H1 (cell line): ENCODE data around the gene C2orf92. TPM values are rescaled to one million over a fixed set of nuclear protein-coding genes. Genes with fewer than 3 reads are reported as not detected.
A peak's percentile ranks its signal among the peaks of the same experiment; 100 is the strongest.

Experiments
- CTCF ChIP-seq, 3 experiments: IDR thresholded peaks; 1 replicate in 2 of 3; 2 replicates in 1 of 3; pipeline versions ENCODE4 v1.5.1 to v1.6.1; 2011; ENCODE audit warnings: low read length in 3 of 3, mild to moderate bottlenecking in 3 of 3, inconsistent platforms in 2 of 3, low read depth in 1 of 3, moderate library complexity in 1 of 3; ENCODE audit not compliant: insufficient read depth in 1 of 3; ENCODE audit errors: control extremely low read depth in 1 of 3
- polyA plus RNA-seq, 7 experiments: library from polyadenylated mRNA; depleted of rRNA in 3 of 7; stranded (reverse) in 5 of 7; unstranded in 2 of 7; fragments of >200 nt in 5 of 7; fragments of 200-250 nt in 2 of 7; gene quantifications; 1 replicate in 5 of 7; 2 replicates in 1 of 7; 4 replicates in 1 of 7; pipeline versions ENCODE4 v1.2.1 to v1.2.3, GENCODE V29; 2011 to 2013; ENCODE audit warnings: missing spikeins in 2 of 7, mixed read lengths in 2 of 7
- total RNA-seq: library from RNA; stranded (reverse); fragmentation: NEBNext Ultra II Directional; extraction: Animal tissue kit (Norgen Biotek cat#: 25700); gene quantifications from 2 replicates; pipeline ENCODE4 v1.2.1, GENCODE V29; 2021

The C2orf92 gene
- total and polyA plus RNA-seq, 2 of the 8 experiments (the other 6 are each of a cell fraction or from before 2014, with no cell fraction given), result 2.3 to 3.7 TPM

DNA sequence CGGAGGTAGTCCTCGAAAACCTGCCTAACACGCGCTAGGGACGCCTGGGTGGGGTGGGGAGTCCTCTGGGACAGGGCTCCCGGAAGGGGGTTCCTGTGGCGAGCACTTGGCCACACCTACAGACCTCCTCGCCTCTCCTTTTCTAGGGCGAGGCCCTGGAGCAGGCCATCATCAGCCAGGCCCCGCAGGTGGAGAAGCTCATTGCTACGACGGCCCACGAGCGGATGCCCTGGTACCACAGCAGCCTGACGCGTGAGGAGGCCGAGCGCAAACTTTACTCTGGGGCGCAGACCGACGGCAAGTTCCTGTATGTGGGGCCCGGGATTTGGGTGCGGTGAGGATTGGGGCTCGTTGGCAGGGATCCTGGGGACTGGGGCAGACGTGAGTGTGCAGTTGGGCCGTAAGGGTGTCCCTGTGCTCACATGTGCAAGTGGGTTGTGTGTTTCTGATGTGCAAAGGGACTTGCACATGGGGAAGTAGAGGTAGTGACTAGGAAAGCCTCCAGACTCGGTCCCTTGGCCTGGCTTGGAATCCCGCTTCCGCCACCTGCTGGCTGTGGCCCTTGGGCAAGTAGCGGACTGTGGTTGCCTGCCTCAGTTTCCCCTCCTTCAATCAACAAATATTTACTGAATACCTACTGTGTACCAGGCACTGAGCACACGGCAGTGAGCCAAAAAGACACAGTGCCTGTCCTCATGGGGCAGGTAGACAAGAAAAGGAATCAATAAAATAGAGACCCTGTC is 55.6 kb downstream of the C2orf92 start (continued):
- TF ChIP-seq CTCF (IDR thresholded peaks at IDR 0.05; ENCODE audit: control extremely low read depth in 1 of 3, insufficient read depth in 1 of 3, low read depth in 1 of 3, low read length in 3 of 3), result peak in 2 of 3 experiments; percentile 27 to 33; a peak in 2 of 4 replicates
